Epithelial cell of prostate (primary cell): ENCODE data around the gene PBX3.

ENCODE experiments used
- DNase-seq: peaks from one replicate; pipeline ENCODE4 v3.0.0-alpha.2; 2011; ENCODE audit warnings: low read depth, low spot score
- H3K27ac ChIP-seq: fragments of 450-650 bp; 2 replicates; pipeline ENCODE4 v1.5.1; 2017; ENCODE audit warnings: mild to moderate bottlenecking

PBX3 gene

GRCh38 chr9:125966466-125966865 lies 219.3 kb downstream of the PBX3 start:
- H3K27ac ChIP-seq: no peak overlapping the region
- DNase-seq: no peak

GRCh38 chr9:125966959-125967711 lies 220.0 kb downstream of the PBX3 start:
- DNase-seq: no peak
- no peak overlapping the region for H3K27ac ChIP-seq

- H3K27ac ChIP-seq: no peak overlapping the region
- no peak for DNase-seq
Measured at GRCh38 chr9:125968714-125969374, 221.7 kb downstream of the PBX3 start.

- DNase-seq: no peak
- H3K27ac ChIP-seq: no peak overlapping the region
Measured at GRCh38 chr9:125969462-125969861, 222.3 kb downstream of the PBX3 start.

- DNase-seq: no peak
- H3K27ac ChIP-seq: no peak overlapping the region
Measured at GRCh38 chr9:125969868-125970267, 222.7 kb downstream of the PBX3 start.

- no peak for DNase-seq
- no peak overlapping the region for H3K27ac ChIP-seq
Measured at GRCh38 chr9:125970340-125970739, 223.2 kb downstream of the PBX3 start.

GRCh38 chr9:125971050-125971449 lies 223.9 kb downstream of the PBX3 start:
- no peak overlapping the region for H3K27ac ChIP-seq
- DNase-seq: no peak

DNA sequence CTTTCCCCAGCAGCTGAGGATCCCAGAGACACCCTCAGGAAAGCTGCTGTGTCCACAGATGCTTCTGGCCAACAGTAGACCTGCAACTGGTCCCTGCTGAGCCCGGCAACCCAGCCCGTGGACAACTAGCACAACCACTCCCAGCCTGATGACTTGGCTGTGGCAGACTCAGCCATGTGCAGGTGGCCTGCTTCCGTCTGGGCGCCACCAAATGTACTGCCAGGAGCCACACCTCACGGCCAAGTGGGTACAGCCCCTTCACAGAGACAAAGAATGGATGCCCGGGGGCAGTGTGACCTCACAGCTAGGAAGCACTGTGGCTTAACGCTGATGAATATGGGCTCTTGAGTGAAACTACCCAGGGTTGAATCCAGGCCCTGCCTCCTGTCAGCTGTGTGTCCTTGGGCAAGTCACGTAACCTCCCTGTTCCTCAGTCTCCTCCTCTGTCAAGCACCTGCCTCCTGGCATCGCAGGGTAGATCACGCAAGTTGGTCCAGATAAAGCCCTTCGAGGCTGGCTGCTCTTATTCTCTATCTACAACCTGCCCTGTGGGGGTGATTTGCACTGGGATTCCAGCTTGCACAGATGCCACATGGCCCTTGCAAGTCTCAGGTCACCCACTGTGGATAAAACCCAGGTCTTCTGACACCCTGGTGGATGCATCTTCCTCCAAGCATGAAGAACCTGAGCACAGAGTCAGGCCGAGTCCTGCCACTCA lies 225.0 kb downstream of the PBX3 start:
- DNase-seq: peak; percentile 12
- no peak overlapping the region for H3K27ac ChIP-seq

DNA sequence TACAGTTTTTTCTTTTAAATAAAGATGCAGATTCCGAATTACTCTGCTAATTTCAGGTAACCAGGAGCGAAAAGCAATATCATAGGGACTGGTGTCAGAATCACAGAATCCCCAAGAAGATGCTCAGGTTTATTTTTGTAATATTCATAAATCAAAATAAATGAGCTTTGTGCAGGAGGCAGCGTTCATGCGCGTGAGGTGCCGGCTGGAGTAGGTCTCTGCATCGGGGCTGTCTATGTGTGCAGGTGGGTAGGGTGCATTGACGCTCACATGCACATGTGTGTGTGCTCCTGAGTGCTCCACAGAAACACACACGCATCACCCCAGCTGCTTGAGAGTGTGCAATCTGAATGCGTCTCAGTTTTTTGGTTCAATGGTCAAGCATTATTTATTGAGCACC lies 226.4 kb downstream of the PBX3 start:
- no peak overlapping the region for H3K27ac ChIP-seq
- DNase-seq: no peak

- no peak for DNase-seq
Measured at GRCh38 chr9:125974705-125975104, 227.5 kb downstream of the PBX3 start.

DNA sequence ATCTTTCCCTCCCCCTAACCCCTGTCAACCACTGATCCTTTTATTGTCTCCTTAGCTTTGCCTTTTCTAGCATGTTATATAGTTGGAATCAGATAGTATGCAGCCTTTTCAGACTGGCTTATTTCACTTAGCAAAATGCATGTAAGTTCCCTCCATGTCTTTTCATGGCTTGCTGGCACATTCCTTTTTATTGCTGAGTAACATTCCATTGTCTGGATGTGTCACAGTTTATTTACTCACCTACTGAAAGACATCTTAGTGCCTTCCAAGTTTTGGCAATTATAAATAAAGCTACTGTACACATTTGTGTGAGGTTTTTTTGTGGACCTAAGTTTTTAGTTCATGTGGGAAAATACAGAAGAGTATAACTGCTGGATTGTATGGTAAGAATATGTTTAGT lies 230.1 kb downstream of the PBX3 start:
- H3K27ac ChIP-seq: no peak overlapping the region
- DNase-seq: no peak

More at GRCh38 chr9:125974705-125975104, 227.5 kb downstream of the PBX3 start:
- H3K27ac ChIP-seq: no peak overlapping the region

- DNase-seq: no peak
- H3K27ac ChIP-seq: no peak overlapping the region
Measured at GRCh38 chr9:125979383-125979782, 232.2 kb downstream of the PBX3 start.

DNA sequence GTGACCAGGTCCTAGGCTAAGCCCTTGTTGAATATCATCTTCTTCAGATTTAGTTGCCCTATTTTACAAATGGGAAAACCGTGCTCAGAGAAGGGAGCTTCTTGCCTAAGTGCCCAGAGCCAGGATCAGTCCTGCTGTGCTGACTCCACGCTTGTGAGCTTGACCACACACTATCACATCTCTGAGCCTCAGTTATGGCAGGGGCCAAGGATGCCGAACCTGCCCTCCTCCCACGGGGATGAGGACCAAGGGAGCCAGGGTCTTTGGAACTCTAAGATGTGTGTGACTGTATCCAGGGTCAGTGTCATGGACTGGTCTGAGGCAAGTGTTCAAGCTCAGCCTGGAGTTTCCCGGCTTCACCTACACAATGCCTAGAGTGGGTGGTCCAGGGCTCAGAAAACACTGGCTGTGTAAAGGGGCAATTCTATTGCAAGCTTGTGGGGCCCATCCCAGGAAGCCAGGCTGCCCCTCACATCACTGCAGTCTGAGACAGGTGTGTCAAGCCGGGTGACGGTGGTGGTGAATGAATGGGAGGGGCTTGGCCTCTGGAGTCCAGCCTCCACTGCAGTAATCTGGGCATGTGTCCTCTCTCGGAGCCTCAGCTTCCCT lies 235.7 kb downstream of the PBX3 start:
- no peak for DNase-seq
- no peak overlapping the region for H3K27ac ChIP-seq

DNA sequence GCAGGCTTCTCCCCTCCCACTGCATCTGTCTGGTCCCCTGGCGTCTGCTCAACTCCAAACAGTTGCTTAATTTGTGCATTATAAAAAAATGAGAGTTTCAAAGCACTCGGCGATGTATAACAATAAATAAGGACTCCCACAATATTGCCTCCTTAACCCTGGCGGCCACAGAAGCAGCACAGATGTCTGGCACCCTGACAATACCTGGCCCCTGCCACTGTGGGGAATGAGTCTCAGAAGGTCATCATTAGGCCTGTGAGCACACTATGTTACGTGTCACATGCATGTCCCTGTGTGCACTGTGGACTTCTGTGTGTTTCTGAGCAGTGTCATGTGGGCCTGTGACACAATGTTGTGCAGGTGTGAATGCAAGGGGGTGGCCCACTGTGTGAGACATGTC lies 236.5 kb downstream of the PBX3 start:
- DNase-seq: no peak
- H3K27ac ChIP-seq: no peak overlapping the region

- H3K27ac ChIP-seq: no peak overlapping the region
- DNase-seq: no peak
Measured at GRCh38 chr9:125984461-125984860, 237.3 kb downstream of the PBX3 start.

DNA sequence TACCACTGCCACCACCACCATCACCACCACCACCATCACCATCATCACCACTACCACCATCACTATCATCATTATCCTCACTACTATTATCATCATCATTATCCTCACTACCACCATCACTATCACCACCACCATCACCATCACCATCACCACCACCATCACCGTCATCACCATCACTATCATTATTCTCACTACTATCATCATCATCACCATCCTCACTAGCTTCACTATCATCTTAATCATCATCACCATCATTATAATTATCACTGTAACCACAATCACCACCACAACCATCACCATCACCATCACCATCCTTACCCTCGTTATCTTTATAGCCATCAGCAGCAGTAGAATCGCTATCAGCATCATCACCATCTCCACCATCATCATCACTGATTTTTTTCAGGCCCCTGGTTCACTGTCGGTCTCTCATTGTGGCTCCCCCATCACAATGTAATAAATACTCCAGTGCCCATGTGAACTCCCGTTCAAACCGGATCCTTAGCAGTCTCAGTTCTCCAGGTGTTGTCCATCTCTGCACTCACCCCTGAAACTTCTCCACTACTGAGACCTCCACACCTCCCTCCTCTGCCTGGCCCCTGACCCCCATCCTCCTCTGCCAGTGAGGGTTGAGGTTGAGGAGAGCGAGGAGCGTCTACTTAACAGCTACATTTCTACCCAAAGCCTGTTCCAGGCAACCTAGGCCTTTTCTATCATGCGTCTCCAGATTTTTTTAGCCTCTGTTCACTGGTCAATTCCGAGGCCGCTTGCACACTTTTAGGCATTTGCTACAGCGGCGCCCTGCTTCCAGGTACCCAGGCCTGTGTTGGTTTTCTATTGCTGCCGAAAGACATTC lies 238.2 kb downstream of the PBX3 start:
- no peak overlapping the region for H3K27ac ChIP-seq
- DNase-seq: no peak

GRCh38 chr9:125985998-125986655 lies 239.0 kb downstream of the PBX3 start:
- no peak overlapping the region for H3K27ac ChIP-seq
- no peak for DNase-seq

DNA sequence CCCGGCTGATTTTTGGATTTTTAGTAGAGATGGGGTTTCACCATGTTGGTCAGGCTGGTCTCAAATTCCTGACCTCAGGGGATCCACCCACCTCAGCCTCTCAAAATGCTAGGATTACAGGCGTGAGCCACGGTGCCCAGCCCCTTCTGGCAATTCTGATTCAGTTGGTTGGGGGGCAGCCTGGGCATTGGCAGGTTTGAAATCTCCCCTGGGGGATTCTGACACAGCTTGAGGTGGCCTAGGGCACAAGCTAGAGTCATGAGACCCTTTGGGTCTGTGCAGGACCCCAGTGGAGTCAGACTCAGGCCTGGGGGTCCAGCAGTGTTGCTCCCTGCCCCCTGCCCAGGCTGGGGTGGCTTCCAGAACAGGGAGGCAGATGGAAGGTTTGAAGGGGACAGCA lies 239.8 kb downstream of the PBX3 start:
- no peak for DNase-seq
- no peak overlapping the region for H3K27ac ChIP-seq

- DNase-seq: no peak
Measured at GRCh38 chr9:125987420-125987819, 240.2 kb downstream of the PBX3 start.

More at GRCh38 chr9:125987420-125987819, 240.2 kb downstream of the PBX3 start:
- H3K27ac ChIP-seq: no peak overlapping the region
